Right lobe of liver (tissue), 4 donors: ENCODE results near the gene TMEM88.

ENCODE experiments used
- POLR2A ChIP-seq: fragments of 450-650 bp; IDR thresholded peaks from one replicate; pipeline ENCODE4 v1.6.1; 2017; ENCODE audit warnings: antibody characterized with exemption, mild to moderate bottlenecking
- TF ChIP-seq, protein P1 (sequence below), 4 donors: fragments of 200-600 bp in 3 of 4; fragments of 450-650 bp in 1 of 4; IDR thresholded peaks; one replicate each; pipeline versions ENCODE4 v1.5.1 to v1.8.0; 2016 to 2022; ENCODE audit warnings: antibody characterized with exemption in 4 of 4, mild to moderate bottlenecking in 2 of 4
- donor health status: DM: no; HTN: no; CAD: no.
- donor health status: DM: no; HTN: no; CAD: no.
- donor health status: DM: no; HTN: yes; CAD: no.

DNA sequence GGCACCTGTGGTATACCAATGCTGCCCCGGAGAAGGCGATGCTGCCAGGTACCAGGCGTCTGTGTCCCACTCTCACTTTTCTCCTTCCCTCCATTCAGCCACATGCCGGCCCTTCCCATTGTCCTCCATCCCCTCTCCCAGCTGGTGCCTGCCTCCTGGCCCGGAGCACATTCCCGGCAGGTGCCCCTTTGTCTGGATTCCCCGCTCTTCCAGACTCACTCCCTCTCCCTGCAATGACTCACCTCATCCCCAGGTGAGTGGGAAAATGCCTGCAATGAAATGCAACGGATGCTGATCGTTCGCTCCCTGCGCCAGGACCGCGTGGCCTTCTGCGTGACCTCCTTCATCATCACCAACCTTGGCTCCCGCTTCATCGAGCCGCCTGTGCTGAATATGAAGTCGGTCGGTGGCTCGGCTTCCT lies 31.3 kb upstream of the TMEM88 start:
- TF ChIP-seq, protein P1, sequence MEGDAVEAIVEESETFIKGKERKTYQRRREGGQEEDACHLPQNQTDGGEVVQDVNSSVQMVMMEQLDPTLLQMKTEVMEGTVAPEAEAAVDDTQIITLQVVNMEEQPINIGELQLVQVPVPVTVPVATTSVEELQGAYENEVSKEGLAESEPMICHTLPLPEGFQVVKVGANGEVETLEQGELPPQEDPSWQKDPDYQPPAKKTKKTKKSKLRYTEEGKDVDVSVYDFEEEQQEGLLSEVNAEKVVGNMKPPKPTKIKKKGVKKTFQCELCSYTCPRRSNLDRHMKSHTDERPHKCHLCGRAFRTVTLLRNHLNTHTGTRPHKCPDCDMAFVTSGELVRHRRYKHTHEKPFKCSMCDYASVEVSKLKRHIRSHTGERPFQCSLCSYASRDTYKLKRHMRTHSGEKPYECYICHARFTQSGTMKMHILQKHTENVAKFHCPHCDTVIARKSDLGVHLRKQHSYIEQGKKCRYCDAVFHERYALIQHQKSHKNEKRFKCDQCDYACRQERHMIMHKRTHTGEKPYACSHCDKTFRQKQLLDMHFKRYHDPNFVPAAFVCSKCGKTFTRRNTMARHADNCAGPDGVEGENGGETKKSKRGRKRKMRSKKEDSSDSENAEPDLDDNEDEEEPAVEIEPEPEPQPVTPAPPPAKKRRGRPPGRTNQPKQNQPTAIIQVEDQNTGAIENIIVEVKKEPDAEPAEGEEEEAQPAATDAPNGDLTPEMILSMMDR (IDR thresholded peaks at IDR 0.05): no peak
- no peak for TF ChIP-seq POLR2A
